Upper lobe of left lung (tissue), 6 donors: ENCODE results near the gene GINS2. TPM values are rescaled to one million over a fixed set of nuclear protein-coding genes. Genes with fewer than 3 reads are reported as not detected.

Experiments used
- ATAC-seq, 2 donors: fragments of 200-7000 bp; cut with Tn5 transposase; one replicate each; pipeline ENCODE4 v1.9.1; 2022; ENCODE audit warnings: mild to moderate bottlenecking in 2 of 2, moderate library complexity in 2 of 2; ENCODE audit not compliant: low FRiP score in 2 of 2
- DNase-seq, 2 donors: peaks; one replicate each; pipeline ENCODE4 v3.0.0-alpha.2; 2019 to 2020
- H3K27ac ChIP-seq, 4 donors: fragments of 200-600 bp; sonication (generic); one replicate each; pipeline ENCODE4 v1.5.1; 2016 to 2019
- H3K27me3 ChIP-seq, 4 donors: fragments of 200-600 bp; sonication (generic); one replicate each; pipeline ENCODE4 v1.5.1; 2017 to 2019
- H3K36me3 ChIP-seq, 4 donors: fragments of 200-600 bp; sonication (generic); one replicate each; pipeline ENCODE4 v1.5.1; 2016 to 2019
- H3K4me1 ChIP-seq, 4 donors: fragments of 200-600 bp; sonication (generic); one replicate each; pipeline ENCODE4 v1.5.1; 2018 to 2019
- H3K4me3 ChIP-seq, 4 donors: fragments of 200-600 bp; sonication (generic); one replicate each; pipeline ENCODE4 v1.5.1; 2017 to 2019; ENCODE audit warnings: mild to moderate bottlenecking in 2 of 4, moderate library complexity in 1 of 4
- H3K9me3 ChIP-seq, 4 donors: fragments of 200-600 bp; sonication (generic); one replicate each; pipeline ENCODE4 v1.5.1; 2018 to 2019
- EP300 ChIP-seq, 4 donors: sonication (generic); formaldehyde crosslinking; IDR thresholded peaks; one replicate each; pipeline ENCODE4 v1.5.1; 2017; ENCODE audit warnings: antibody characterized with exemption in 4 of 4, control low read depth in 2 of 4
- POLR2A ChIP-seq, 4 donors: fragments of 450-650 bp; IDR thresholded peaks; one replicate each; pipeline ENCODE4 v1.5.1; 2016 to 2017; ENCODE audit warnings: antibody characterized with exemption in 4 of 4, mild to moderate bottlenecking in 2 of 4
- POLR2AphosphoS5 ChIP-seq, 2 donors: sonication (generic); formaldehyde crosslinking; IDR thresholded peaks; one replicate each; pipeline ENCODE4 v1.5.1; 2017; ENCODE audit warnings: antibody characterized with exemption in 2 of 2
- WGBS, 2 donors: methylation state at CpG; one replicate each; pipeline ENCODE4 v1.1.5; 2017 to 2018; 5-methylcytosine and 5-hydroxymethylcytosine counted together
- total RNA-seq, 6 donors: library from RNA; depleted of rRNA in 4 of 6; stranded (reverse); fragments of >200 nt in 4 of 6; gene quantifications; one replicate each; pipeline versions ENCODE4 v1.1.0 to v1.2.1, GENCODE V29; 2016 to 2021
- TF ChIP-seq, protein P1 (sequence below), 6 experiments: fragments of 450-650 bp in 4 of 6; fragments of 200-600 bp in 2 of 6; sonication (generic) in 2 of 6; IDR thresholded peaks; one replicate each; pipeline ENCODE4 v1.5.1; 2016 to 2019; ENCODE audit warnings: antibody characterized with exemption in 6 of 6
- donor health status: DM: no; HTN: no; CAD: no; lungs with moderate emphysema.
- donor health status: DM: no; HTN: yes; CAD: no; lungs with severe emphysema.

Gene GINS2
- total RNA-seq, 6 donors from 2014 or later = 0.39 to 0.91 (median 0.75) TPM; not detected in 2

DNA sequence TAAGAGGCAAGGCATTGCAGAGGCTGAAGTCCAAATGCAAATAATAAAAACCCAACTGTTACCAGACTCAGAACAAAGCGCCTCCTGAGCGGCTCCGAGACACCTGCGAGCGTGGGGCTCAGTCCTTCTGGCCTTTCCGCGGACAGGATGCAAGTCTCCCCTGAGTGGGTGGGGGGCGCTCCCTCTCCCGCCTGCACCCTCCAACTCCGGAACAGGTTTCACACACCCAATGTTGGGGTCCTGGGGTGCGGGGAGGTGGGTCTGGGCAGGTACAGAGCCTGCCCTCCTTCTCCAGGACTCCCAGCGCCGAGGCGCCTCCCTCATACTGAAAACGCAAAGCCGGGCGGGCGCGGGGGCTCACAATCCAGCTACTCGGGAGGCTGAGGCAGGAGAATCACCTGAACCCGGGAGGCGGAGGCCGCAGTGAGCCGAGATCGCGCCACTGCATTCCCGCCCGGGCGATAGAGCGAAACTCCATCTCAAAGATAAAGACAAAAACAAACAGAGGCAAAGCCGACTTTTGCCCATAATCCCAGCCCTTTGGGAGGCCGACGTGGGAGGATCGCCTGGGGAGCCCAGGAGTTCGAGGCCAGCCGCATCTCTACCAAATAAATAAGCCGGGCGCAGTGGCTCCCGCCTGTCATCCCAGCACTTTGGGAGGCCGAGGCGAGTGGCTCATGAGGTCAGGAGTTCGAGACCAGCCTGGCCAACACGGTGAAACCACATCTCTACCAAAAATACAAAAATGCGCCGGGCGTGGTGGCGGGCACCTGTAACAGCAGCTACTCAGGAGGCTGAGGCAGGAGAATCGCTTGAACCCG is 893 bp downstream of the GINS2 start:
- Histone ChIP-seq H3K9me3 (no peaks in the 10 kb centered on the region), H3K36me3 (no peaks in the 10 kb centered on the region), H3K27me3 (no peaks in the 10 kb centered on the region), H3K27ac (no peak overlapping the region), H3K4me3 (peak overlapping the region; percentile 59 to 92 (median 66)), H3K4me1 (peaks cover 11 to 21% (median 17%) of the 10 kb centered on the region in 4 donors)
- TF ChIP-seq POLR2AphosphoS5 (IDR thresholded peaks at IDR 0.05) (no peak), POLR2A (IDR thresholded peaks at IDR 0.05) (no peak), EP300 (IDR thresholded peaks at IDR 0.05) (no peak)
- TF ChIP-seq, protein P1, sequence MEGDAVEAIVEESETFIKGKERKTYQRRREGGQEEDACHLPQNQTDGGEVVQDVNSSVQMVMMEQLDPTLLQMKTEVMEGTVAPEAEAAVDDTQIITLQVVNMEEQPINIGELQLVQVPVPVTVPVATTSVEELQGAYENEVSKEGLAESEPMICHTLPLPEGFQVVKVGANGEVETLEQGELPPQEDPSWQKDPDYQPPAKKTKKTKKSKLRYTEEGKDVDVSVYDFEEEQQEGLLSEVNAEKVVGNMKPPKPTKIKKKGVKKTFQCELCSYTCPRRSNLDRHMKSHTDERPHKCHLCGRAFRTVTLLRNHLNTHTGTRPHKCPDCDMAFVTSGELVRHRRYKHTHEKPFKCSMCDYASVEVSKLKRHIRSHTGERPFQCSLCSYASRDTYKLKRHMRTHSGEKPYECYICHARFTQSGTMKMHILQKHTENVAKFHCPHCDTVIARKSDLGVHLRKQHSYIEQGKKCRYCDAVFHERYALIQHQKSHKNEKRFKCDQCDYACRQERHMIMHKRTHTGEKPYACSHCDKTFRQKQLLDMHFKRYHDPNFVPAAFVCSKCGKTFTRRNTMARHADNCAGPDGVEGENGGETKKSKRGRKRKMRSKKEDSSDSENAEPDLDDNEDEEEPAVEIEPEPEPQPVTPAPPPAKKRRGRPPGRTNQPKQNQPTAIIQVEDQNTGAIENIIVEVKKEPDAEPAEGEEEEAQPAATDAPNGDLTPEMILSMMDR (IDR thresholded peaks at IDR 0.05) = no peak
- DNase-seq = peak in 1 of 2 donors; percentile 82
- WGBS, 2 donors = 80 to 82% methylated on average over 41 to 48 of the region's 49 CpGs
- ATAC-seq = no peak

DNA sequence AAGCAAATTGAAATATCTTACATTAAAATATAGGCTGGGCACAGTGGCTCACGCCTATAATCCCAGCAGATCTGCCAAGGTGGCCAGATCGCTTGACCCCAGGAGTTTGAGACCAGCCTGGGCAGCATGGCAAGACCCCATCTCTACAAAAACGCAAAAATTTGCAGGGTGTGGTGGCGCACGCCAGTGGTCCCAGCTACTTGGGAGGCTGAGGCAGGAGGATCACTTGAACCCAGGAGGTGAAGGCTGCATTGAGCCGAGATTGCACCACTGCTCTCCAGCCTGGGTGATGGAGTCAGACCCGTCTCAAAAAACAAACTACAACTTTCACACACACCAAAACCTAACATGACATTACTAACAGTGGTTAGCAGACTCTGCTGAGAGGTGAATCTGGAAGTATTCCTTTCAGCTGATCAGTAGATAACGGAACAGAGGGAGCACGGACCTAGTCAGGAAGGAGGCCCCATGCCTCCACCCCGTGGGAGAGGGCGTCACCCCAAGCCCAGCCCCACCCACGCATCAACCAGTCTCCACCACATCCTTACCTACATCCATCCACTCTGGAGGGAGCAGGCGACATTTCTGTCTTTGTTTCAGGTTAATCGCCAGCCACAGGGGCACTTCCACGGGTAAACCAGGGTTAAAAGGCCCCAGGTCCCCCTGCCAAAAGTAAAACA is 1.7 kb downstream of the GINS2 start:
- no peak for ATAC-seq
- no peak for DNase-seq
- Histone ChIP-seq H3K4me3 (no peak overlapping the region), H3K27ac (no peak overlapping the region), H3K27me3 (no peaks in the 10 kb centered on the region), H3K4me1 (peaks cover 11 to 21% (median 17%) of the 10 kb centered on the region in 4 donors), H3K9me3 (no peaks in the 10 kb centered on the region), H3K36me3 (no peaks in the 10 kb centered on the region)
- WGBS, 2 donors = 78% methylated on average over 15 of the region's 15 CpGs
- TF ChIP-seq EP300 (IDR thresholded peaks at IDR 0.05) = no peak
- TF ChIP-seq, protein P1 (IDR thresholded peaks at IDR 0.05) = no peak
- no peak for TF ChIP-seq POLR2A (IDR thresholded peaks at IDR 0.05)
- no peak for TF ChIP-seq POLR2AphosphoS5 (IDR thresholded peaks at IDR 0.05)

DNA sequence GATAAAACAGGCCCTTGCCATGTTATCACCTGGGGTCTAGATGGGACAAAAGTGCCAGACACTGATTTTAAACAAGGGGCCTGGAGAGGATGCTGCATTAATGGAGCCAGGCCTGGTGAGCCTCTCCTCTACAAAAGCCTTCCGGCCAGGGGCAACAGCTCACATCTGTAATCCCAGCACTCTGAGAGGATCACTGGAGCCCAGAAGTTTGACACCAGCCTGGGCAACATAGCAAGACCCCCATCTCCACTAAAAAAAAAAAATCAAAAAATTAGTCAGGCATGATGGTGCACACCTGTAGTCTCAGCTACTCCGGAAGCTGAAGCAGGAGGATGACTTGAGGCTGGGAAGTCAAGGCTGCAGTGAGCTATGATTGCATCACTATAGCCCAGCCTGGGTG is 3.5 kb downstream of the GINS2 start:
- Histone ChIP-seq H3K4me1 (peaks cover 15 to 33% (median 17%) of the 10 kb centered on the region in 4 donors), H3K27ac (no peak overlapping the region), H3K27me3 (no peaks in the 10 kb centered on the region), H3K36me3 (no peaks in the 10 kb centered on the region), H3K4me3 (no peak overlapping the region), H3K9me3 (no peaks in the 10 kb centered on the region)
- ATAC-seq (no peak), DNase-seq (no peak)
- TF ChIP-seq EP300 (IDR thresholded peaks at IDR 0.05) (no peak), POLR2A (IDR thresholded peaks at IDR 0.05) (no peak), POLR2AphosphoS5 (IDR thresholded peaks at IDR 0.05) (no peak)
- TF ChIP-seq, protein P1 (IDR thresholded peaks at IDR 0.05) = no peak
- WGBS, 2 donors = 96 to 100% methylated on average over 2 of the region's 2 CpGs

DNA sequence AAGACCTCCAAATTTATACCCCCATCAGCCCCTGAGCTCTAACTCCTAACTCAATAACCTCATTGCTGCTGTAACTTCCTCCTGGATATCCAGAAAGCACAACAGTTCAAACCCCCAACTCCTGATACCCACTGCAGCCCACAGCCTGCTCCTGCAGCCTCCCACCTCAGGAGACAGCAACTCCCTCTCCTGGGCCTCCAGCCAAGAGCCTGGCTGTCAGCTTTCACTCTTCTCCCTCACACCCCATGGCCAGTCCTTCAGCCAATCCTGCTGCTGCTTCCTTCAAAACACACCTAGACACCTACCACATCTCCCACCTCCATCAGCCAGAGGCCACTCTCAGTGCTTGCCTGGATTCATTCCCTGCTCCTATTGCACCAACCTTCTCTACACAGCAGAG is 5.4 kb downstream of the GINS2 start:
- Histone ChIP-seq H3K9me3 (no peaks in the 10 kb centered on the region), H3K27ac (no peak overlapping the region), H3K36me3 (no peaks in the 10 kb centered on the region), H3K4me3 (no peak overlapping the region), H3K27me3 (no peaks in the 10 kb centered on the region), H3K4me1 (peaks cover 4 to 19% (median 7%) of the 10 kb centered on the region in 4 donors)
- TF ChIP-seq, protein P1 (IDR thresholded peaks at IDR 0.05) = no peak
- TF ChIP-seq POLR2A (IDR thresholded peaks at IDR 0.05) (no peak), EP300 (IDR thresholded peaks at IDR 0.05) (no peak), POLR2AphosphoS5 (IDR thresholded peaks at IDR 0.05) (no peak)
- DNase-seq (no peak), ATAC-seq (no peak)
